ENCODE data around the gene TNFSF10. TPM values are rescaled to one million over a fixed set of nuclear protein-coding genes. Genes with fewer than 3 reads are reported as not detected.

The TNFSF10 gene
- total RNA-seq, 1 experiment from 2014 or later, result 0.22 TPM

GRCh38 chr3:172551874-172552273 lies 28.6 kb upstream of the TNFSF10 start:
- POLR2A ChIA-PET, result no interaction called here
- Mint-ChIP-seq H3K4me3 (no peak overlapping the region), H3K36me3 (no peaks in the 10 kb centered on the region), H3K4me1 (no peaks in the 10 kb centered on the region), H3K27me3 (ENCODE audit: low read depth) (no peaks in the 10 kb centered on the region), H3K9me3 (no peaks in the 10 kb centered on the region), H3K27ac (no peak overlapping the region)
- no peak for DNase-seq (ENCODE audit: low spot score)
- TF ChIP-seq ZSCAN18 (CRISPR knock-in tag; IDR thresholded peaks at IDR 0.05), result no peak
- TF ChIP-seq ZNF281 (CRISPR knock-in tag; IDR thresholded peaks at IDR 0.05), result no peak
- TF ChIP-seq ZNF121 (CRISPR knock-in tag; IDR thresholded peaks at IDR 0.05), result no peak
- no peak for TF ChIP-seq TEAD4 (CRISPR knock-in tag; IDR thresholded peaks at IDR 0.05)
- TF ChIP-seq PRRX2 (CRISPR knock-in tag; IDR thresholded peaks at IDR 0.05), result no peak
- TF ChIP-seq AR (CRISPR knock-in tag; IDR thresholded peaks at IDR 0.05), result no peak
- TF ChIP-seq E2F5 (CRISPR knock-in tag; IDR thresholded peaks at IDR 0.05), result no peak
- no peak for TF ChIP-seq CTCF (IDR thresholded peaks at IDR 0.05)
- no peak for TF ChIP-seq RORB (CRISPR knock-in tag; IDR thresholded peaks at IDR 0.05)
- no peak for TF ChIP-seq GRHL2 (CRISPR knock-in tag; IDR thresholded peaks at IDR 0.05; ENCODE audit: insufficient replicate concordance, severe bottlenecking)
- TF ChIP-seq PREB (CRISPR knock-in tag; IDR thresholded peaks at IDR 0.05; ENCODE audit: borderline replicate concordance), result no peak
- no peak for TF ChIP-seq ZNF532 (CRISPR knock-in tag; IDR thresholded peaks at IDR 0.05; ENCODE audit: borderline replicate concordance)
- TF ChIP-seq PRDM15 (CRISPR knock-in tag; IDR thresholded peaks at IDR 0.05), result no peak
- no peak for TF ChIP-seq RELA (CRISPR knock-in tag; IDR thresholded peaks at IDR 0.05; ENCODE audit: borderline replicate concordance)
- TF ChIP-seq NFYB (CRISPR knock-in tag; conservative IDR thresholded peaks at IDR 0.05; ENCODE audit: low read depth), result no peak
- CTCF ChIA-PET, result interaction anchor here (0.5 to 1.5 kb wide), 2 partner anchors 73 to 90 kb away, joined by 3 read pairs; no protein-coding TSS in a partner anchor
- no peak for ATAC-seq

Measured in WTC11 (cell line).